NCI-H1417 treated with DMSO at 0.1 percent for 48 hours (cell line): ENCODE results near the gene RASAL2.
"Not testable (repeated sequence)": the region's sequence is repeated elsewhere in the genome, so short reads cannot be mapped to it uniquely, and the experiment has no call there.

Experiments used
- DNase-seq: peaks from one replicate; lab custom pipeline; 2025; lab: John Stamatoyannopoulos, UW

The RASAL2 gene

DNA sequence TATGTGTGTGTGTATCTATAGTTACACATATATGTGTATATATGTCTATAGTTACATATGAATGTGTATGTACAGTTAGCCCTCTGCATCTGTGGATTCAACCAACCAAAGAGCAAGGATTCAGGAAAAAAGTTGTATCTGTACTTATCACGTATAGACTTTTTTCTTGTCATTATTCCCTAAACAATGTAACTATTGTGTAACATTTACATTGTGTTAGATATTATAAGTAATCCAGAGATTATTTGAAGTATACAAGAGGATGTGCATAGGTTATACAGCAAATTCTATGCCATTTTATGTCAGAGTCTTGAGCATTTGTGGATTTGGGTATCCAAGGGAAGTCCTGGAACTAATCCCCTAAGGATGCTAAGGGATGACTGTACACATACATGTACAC is 71.3 kb downstream of the RASAL2 start:
- DNase-seq, result no peak

DNA sequence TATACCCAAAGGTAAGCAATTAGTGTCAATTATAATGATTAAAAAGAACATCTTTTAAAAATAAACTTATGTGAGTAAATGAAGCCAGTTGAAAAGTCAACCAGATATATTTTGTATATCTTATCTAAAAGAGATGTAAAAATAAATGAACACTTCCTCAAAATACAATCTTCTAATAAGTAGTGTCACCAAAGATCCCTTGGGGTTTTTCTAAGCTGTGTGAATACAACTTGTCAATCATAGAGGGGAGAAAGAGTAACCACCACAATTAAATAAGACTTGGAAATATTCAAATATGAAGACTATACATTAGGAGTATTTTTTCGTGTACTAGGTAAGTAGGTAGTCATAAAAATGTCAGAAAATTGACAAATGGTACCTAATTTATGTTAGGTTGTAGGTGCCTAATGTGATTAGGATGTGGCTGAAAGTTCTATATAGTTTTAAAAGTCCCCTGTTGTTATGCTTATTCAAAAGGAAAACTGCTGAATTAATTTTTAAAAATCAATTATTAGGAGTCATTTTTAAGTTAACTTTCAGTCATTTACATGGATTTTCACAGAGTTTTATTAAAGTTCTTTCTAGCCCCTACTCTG is 72.6 kb downstream of the RASAL2 start:
- DNase-seq, result no peak

DNA sequence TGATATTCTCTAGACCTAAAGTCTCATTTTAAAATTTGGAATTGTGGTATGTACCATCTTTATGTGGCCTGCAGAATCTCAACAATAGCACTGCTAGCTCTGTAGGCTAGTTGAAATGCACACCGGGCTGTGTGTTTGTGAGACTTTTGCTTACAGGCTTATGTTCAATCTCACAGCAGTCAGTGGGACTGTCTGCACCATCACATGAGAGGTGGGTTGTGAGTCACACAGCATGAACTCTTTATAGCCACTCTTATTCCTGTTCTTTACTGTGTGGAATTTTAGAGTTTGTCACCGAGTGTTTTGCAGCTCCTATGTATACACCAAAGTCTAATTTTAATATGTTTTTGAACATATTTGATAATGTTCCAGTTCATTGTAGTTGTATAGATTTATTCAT is 74.6 kb downstream of the RASAL2 start:
- DNase-seq, result no peak

DNA sequence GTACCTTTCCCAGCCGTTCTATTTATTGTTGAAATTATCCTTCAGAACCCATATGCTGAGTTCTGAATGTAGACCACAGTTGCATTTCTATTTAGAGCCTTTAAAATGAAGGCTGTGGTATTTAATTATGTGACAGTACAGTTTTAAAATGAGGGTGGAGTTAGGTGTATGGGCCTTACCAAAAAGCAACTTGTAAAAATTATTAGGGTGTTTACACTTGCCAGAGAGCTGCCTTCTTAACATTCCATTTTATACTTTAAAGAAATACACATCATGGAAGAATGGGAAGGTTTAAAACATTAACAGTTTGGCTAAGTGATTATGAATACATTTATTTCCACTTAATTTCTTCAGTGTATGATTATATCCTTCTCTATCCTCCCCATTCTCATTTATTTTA is 75.7 kb downstream of the RASAL2 start:
- DNase-seq, result no peak

DNA sequence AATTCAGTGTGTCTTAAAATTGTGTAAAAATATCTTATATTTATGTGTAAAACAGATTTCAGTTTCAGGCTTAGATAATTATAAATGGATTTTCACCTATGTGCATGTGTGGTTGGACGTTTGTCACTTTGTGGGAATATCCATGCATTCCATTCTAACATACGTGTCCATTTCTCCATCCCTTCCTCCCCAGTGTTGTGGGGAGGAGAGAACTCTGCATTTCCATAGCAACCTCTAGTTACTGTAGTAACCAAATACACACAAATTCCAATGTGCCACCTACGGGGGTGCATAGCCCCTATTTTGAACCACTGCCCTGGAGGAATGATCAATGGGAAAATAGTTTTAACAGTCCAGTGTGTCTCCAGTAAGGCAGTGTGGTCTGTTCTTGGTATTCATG is 79.0 kb downstream of the RASAL2 start:
- DNase-seq, result no peak

DNA sequence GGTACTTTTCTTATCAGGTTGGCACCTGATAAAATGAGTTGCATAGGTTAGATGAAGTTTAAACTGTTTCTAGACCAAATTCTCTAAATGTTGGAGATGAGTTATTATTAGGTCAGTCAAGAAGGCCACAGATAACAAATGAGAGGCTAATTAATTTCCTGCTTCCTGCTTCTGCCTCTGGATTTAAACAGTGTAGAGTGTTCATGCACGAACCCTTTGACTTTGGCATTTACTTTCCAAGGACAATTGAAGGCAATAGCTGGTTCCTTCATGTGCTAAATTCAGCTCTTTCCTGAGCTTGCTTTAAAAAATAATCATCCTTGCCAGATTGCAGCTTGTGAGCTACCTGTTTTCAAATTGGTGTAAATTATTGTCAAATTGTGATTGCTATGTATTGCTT is 80.6 kb downstream of the RASAL2 start:
- DNase-seq, result no peak

DNA sequence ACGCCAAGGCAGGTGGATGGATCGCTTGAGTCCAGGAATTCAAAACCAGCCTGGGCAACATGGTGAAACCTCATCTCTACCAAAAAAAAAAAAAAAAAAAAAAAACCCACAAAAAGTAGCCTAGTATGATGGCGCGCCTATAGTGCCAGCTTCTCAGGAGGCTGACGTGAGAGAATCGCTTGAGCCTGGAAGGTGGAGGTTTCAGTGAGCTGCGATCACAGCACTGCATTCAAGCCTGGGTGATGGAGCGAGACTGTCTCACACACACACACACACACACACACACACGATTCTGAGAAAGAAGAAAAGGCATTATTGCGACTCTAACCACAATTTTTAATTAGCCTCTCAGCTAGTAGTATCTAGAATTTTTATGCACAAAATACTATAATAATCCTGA is 86.5 kb downstream of the RASAL2 start:
- no peak for DNase-seq

DNA sequence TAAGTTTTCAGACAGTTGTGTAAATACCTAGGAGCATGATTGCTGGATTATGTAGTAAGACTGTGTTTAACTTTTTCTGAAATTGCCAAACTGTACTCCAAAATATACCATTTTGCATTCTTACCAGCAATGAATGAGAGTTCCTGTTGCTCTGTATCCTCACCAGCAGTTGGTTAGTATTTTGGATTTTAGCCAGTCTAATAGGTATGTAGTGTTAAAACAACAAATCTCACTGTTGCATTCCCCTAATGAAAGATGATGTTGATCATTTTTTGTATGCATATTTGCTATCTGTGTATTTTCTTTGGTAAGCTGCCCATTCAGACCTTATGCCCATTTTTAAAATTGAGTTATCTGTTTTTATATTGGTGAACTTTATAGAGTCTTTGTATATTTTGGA is 89.9 kb downstream of the RASAL2 start:
- DNase-seq, result no peak

DNA sequence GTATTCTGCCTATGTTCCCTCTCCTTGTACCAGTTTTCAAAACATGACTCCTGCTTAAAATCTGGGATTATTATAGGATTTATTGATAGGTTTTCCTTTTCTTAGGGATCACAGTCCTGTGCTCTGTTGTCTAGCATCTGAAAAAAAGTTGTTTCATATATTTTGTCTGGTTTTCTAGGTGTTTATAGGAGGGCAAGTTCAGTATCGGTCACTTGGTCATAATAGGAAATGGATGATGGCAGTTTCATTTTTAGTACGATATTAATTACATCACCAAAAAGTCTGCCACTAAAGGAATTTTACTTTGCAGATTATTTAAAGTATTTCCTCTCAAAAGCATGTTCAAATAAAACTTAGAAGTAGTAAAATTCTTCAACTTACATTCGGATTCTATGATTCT is 94.4 kb downstream of the RASAL2 start:
- DNase-seq, result no peak

DNA sequence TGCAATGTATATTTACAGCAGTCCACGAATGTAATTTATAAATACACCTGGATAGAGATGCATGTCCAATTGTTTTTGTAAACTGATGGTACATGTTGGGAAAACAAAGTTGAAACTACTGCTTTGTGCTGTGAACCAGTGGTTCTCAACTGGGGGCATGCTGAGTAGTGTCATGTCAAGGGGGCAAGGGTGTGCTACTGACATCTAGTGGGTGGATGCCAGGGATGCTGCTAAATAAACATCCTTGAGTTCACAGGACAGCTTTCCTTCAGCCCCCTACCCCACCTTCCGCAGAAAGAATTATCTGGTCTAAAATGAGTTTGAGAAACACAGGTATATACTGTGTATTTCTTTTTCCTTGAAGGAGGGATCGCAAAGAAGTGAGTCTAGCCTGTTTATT is 95.9 kb downstream of the RASAL2 start:
- no peak for DNase-seq

DNA sequence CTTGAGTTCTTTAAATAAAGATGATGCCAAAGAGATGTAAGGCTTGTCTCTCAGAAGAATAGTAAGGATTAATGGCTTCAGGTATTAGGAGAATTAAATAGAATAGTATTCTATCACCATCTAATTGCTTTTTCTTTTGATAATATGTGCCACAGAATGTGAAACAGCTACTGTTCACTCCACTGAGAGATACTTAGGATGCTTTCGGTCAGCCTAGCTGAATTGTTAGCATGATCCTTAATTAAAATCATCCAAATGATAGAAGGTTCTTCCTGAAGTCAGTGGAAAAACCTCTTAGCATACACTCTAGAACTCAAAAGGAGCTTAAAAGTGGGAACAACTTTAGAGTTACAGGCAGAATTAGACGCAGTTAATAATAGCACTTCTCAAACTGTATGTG is 97.0 kb downstream of the RASAL2 start:
- DNase-seq, result no peak

DNA sequence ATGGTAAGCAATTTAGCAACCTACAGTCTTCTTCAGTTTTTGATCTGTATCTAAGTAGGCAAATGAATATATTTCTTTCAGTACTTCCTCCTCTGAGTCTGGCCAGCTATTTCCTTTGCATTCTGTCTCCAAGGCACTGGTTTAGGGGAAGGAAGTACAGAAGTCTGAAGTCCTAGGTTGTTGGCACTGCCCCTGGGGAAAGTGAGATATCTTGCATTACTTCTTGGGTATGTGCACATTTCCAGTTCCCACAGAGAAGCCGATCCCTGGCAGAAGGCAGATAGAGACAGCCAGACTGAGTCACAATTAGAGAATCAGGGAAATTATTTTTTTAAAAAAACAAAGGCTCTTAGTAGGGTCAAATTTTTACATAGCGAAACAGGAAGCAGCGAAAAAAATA is 98.8 kb downstream of the RASAL2 start:
- no peak for DNase-seq

DNA sequence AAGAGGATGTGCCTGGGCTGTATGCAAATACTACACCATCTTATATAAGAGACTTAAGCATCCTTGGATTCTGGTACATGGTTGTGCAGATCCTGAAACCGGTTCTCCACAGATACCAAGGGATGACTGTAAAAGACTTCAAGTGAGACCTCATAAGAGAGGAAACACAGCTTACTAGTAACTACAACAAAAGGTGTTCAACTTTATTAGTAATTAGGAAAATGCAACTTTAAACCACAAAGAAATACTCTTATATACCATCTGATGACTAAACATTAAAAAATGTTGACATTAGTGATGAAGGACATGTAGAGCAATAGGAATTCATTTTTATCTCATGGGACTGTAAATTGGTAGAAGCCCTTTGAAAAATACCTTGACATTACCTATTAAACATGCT is 102.7 kb downstream of the RASAL2 start:
- no peak for DNase-seq

DNA sequence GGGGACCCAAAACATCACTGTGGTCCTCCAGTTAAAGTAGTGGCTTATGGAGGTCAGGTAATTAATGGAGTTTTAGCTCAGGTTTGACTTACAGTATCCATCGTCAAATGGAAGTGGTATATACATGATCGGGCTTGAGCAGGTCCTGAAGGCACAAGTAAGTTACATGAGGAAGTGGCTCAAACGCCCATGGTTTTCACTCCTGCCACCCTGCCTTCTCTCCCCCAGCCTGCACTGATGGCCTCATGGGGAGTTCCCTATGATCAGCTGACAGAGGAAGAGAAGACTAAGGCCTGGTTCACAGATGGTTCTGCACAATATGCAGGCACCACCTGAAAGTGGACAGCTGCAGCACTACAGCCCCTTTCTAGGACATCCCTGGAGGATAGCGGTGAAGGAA is 108.2 kb downstream of the RASAL2 start:
- not testable (repeated sequence) for DNase-seq

DNA sequence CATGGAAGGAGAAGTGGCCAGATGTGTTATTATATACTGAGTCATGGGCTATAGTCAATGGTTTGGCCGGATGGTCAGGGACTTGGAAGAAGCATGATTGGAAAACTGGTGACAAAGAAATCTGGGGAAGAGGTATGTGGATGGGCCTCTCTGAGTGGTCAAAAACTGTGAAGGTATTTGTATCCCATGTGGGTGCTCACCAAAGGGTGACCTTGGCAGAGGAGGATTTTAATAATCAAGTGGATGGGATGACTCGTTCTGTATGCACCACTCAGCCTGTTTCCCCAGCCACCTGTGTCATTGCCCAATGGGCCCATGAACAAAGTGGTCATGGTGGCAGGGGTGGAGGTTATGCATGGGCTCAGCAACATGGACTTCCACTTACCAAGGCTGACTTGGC is 108.6 kb downstream of the RASAL2 start:
- not testable (repeated sequence) for DNase-seq

DNA sequence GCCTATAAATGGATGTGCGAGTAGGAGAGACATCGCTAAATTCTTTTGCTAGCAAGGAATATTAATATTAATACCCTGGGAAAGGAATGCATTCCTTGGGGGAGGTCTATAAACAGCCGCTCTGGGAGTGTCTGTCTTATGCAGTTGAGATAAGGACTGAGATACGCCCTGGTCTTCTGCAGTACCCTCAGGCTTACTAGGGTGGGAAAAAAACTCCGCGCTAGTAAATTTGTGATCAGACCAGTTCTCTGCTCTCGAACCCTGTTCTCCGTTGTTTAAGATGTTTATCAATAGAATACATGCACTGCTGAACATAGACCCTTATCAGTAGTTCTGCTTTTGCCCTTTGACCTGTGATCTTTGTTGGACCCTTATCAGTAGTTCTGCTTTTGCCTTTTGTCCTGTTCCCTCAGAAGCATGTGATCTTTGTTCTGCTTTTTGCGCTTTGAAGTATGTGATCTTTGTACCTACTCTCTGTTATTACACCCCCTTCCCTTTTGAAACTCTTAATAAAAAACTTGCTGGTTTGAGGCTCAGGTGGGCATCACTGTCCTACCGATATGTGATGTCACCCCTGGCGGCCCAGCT is 114.5 kb downstream of the RASAL2 start:
- DNase-seq, result not testable (repeated sequence)

DNA sequence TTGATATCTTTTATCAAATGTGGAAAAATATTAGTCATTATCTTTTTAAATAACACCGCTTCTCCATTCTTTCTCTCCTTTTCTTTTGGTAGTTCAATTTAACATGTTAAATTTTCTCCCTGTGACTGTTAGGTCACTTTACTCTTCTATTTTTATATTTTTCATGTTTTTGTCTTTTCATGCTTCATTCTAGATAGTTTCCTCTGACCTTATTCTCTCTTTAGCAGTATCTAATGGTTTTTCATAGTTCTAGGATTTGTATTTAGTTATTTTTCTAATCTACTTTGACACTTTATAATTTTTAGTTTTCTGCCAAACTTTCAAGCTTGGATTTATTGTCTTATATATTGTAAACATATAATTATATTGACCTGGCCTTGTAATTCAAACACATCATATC is 116.0 kb downstream of the RASAL2 start:
- no peak for DNase-seq

DNA sequence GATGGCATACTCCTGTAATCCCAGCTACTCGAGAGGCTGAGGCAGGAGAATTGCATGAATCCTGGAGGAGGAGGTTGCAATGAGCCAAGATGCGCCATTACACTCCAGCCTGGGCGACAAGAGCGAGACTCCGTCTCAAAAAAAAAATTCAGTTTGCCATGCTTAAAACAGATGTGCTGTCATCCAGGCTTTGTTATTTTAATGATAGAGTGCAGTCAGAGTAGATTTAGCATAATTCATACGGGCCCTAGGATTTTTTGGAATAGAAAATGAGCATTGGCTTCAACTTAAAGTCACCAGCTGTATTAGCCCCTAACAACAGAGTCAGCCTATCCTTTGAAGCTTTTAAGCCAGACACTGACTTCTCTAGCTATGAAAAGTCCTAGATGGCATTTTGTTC is 124.6 kb downstream of the RASAL2 start:
- no peak for DNase-seq

DNA sequence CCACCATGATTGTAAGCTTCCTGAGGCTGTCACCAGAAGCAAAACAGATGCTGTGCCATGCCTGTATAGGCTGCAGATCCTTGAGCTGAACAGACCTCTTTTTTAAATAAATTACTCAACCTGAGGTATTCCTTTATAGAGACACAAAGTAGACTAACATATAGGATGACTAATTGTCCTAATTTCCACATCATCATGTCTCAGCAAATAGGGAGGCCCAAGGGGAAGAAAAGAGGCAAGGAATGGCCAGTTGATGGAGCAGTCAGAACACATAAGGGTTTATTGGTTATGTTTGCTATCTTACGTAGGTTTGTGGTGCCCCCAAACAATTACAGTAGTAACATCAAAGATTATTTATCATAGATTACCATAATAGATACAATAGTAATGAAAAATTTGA is 126.2 kb downstream of the RASAL2 start:
- no peak for DNase-seq

DNA sequence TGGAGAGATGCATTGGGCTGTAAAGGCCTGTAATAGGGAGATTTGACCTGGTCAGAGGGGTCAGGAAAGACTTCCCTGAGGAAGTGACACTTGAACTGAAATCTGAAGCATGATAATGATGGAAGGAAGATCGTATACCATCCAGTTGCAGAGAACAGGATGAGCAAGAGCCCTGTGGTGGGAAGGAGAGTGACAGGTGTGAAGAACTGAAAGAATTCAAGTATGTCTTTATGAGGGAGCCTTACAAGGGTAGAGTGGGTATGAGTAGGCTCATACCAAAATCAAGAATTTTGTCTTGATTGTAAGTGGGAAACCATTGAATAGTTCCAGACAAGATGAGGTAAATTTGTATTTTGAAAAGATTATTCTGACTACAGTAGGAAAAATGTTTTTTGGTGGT is 129.4 kb downstream of the RASAL2 start:
- DNase-seq, result no peak

DNA sequence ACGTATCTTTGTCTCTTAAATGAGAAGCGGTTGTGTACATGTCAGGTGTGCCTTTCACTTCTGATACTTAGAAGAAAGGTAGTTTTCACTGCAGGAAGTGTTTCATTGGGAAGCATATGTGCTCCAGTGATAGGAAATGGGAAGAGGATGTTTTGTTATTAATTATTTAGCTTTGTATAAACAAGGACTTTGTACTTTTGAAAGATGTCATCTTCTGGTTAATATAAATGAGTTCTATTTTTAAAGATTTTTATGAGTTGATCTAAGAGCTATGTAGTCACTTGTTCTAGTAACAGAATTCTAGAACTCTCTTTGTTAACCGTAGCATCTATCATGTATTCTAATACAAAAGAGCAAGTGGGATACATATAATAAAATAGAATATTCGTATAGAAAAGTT is 130.5 kb downstream of the RASAL2 start:
- no peak for DNase-seq

DNA sequence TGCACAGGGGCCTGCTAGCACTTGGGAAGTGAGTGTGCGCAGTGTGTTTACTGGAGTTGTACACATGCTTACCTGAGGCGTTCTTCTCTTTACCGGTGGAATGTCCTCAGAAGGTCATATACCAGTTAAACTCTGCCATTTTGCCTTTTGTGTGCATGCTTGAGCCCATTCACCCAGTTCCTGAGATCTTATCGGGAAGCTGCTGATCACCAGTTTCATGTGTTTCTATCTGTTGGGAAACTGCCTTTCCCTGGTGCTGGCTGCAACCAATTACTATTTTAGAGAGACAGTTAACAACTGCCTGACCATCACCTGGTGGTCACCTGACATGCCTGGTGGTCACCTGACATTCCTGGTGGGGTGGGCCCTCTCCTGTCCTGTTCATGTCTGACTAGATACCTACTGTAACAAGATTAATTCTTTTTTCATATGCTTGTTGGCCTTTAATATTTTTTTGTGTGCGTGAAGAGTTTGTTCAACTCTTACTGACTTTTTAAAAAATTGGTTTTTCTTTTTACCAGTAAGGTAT is 137.0 kb downstream of the RASAL2 start:
- no peak for DNase-seq

DNA sequence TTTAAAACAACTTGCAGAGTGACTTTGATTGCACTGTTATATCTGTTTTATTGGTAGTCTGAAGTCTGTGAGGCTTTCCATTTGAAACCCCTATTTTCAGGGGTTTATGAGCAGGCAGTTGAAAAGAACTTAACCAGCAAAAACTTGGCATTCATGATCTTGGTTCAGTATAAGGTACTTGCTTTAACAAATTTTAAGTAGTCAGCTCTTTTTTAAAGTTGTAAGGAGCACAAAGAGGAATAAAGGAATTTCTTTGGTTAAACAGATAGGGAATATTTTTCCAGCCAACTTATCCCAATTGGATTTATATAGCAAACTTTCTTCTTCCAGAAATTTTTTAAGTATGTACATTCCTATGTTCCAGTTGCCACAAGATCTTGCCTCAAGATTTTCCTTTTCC is 138.2 kb downstream of the RASAL2 start:
- DNase-seq, result no peak

DNA sequence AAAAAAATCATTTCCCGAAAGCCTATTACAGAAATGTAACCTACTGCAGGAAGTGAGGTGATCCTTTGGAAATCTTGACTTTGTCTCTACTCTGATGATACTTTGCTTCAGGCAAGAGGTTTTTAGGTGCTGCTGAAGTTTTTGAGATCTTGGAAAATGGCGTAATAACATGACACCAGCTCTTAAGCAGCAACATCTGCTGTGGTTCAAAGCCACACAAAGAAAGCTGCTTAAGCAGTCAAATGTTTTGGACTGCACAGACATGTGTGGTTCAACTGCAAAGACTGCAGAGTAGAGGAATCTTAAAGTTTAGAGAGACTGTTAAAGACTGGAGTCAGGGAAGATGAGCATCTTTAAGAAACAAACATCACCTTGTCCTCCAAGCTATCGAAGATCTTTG is 139.0 kb downstream of the RASAL2 start:
- no peak for DNase-seq
